ENCODE data around the gene HSPA1B.

DNA sequence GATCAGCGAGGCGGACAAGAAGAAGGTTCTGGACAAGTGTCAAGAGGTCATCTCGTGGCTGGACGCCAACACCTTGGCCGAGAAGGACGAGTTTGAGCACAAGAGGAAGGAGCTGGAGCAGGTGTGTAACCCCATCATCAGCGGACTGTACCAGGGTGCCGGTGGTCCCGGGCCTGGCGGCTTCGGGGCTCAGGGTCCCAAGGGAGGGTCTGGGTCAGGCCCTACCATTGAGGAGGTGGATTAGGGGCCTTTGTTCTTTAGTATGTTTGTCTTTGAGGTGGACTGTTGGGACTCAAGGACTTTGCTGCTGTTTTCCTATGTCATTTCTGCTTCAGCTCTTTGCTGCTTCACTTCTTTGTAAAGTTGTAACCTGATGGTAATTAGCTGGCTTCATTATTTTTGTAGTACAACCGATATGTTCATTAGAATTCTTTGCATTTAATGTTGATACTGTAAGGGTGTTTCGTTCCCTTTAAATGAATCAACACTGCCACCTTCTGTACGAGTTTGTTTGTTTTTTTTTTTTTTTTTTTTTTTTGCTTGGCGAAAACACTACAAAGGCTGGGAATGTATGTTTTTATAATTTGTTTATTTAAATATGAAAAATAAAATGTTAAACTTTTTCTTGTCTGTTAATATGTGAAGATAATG, 2.2 kb downstream of the HSPA1B start:
- TF ChIP-seq, protein P1, sequence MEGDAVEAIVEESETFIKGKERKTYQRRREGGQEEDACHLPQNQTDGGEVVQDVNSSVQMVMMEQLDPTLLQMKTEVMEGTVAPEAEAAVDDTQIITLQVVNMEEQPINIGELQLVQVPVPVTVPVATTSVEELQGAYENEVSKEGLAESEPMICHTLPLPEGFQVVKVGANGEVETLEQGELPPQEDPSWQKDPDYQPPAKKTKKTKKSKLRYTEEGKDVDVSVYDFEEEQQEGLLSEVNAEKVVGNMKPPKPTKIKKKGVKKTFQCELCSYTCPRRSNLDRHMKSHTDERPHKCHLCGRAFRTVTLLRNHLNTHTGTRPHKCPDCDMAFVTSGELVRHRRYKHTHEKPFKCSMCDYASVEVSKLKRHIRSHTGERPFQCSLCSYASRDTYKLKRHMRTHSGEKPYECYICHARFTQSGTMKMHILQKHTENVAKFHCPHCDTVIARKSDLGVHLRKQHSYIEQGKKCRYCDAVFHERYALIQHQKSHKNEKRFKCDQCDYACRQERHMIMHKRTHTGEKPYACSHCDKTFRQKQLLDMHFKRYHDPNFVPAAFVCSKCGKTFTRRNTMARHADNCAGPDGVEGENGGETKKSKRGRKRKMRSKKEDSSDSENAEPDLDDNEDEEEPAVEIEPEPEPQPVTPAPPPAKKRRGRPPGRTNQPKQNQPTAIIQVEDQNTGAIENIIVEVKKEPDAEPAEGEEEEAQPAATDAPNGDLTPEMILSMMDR (conservative IDR thresholded peaks at IDR 0.05; ENCODE audit: low read depth, low read length) = peak; percentile 70
- no peak for TF ChIP-seq EZH2 (IDR thresholded peaks at IDR 0.05; ENCODE audit: borderline replicate concordance, low read depth, low read length, poor library complexity, severe bottlenecking)

Data from A673 (cell line).